Stimulated activated CD8-positive, alpha-beta memory T cell treated with anti-CD3 and anti-CD28 coated beads, Interleukin-2, amount 100 ng/mL, for 48 hours (primary cell): ENCODE data around the gene MCM5.

ENCODE experiments used
- DNase-seq, 2 donors: peaks; one replicate each; pipeline ENCODE4 v3.0.0-alpha.2; 2020; ENCODE audit warnings: low read depth in 2 of 2

Gene MCM5

GRCh38 chr22:35403356-35403755, 3.4 kb downstream of the MCM5 start:
- no peak for DNase-seq

GRCh38 chr22:35404176-35404575, 4.2 kb downstream of the MCM5 start:
- no peak for DNase-seq

GRCh38 chr22:35406443-35406842, 6.5 kb downstream of the MCM5 start:
- no peak for DNase-seq

GRCh38 chr22:35407362-35407761, 7.4 kb downstream of the MCM5 start:
- no peak for DNase-seq

GRCh38 chr22:35409783-35410662, 10.1 kb downstream of the MCM5 start:
- peak in 1 of 2 donors; percentile 8 for DNase-seq

- no peak for DNase-seq
These were observed 10.7 kb downstream of the MCM5 start for GRCh38 chr22:35410663-35411034.

GRCh38 chr22:35411102-35411501, 11.2 kb downstream of the MCM5 start:
- no peak for DNase-seq

- DNase-seq = no peak
These were observed 13.7 kb downstream of the MCM5 start for GRCh38 chr22:35413624-35414023.

GRCh38 chr22:35417606-35418005, 17.7 kb downstream of the MCM5 start:
- no peak for DNase-seq

GRCh38 chr22:35418088-35418487, 18.1 kb downstream of the MCM5 start:
- DNase-seq = no peak

- no peak for DNase-seq
These were observed 18.8 kb downstream of the MCM5 start for GRCh38 chr22:35418731-35419130.

GRCh38 chr22:35419756-35420155, 19.8 kb downstream of the MCM5 start:
- no peak for DNase-seq

- DNase-seq = no peak
These were observed 21.2 kb downstream of the MCM5 start for GRCh38 chr22:35421121-35421520.

- no peak for DNase-seq
These were observed 22.2 kb downstream of the MCM5 start for GRCh38 chr22:35422145-35422544.

GRCh38 chr22:35422936-35423335, 23.0 kb downstream of the MCM5 start:
- no peak for DNase-seq

- DNase-seq = no peak
These were observed 24.1 kb downstream of the MCM5 start for GRCh38 chr22:35424081-35424480.

- DNase-seq = no peak
These were observed 24.8 kb downstream of the MCM5 start for GRCh38 chr22:35424761-35425160.

GRCh38 chr22:35425546-35425945, 25.6 kb downstream of the MCM5 start:
- no peak for DNase-seq

GRCh38 chr22:35425971-35426800, 26.2 kb downstream of the MCM5 start:
- DNase-seq = no peak

GRCh38 chr22:35426801-35427140, 26.8 kb downstream of the MCM5 start:
- no peak for DNase-seq

GRCh38 chr22:35430897-35431322, 31.0 kb downstream of the MCM5 start:
- peak; percentile 51 to 62 for DNase-seq

GRCh38 chr22:35431483-35432227, 31.7 kb downstream of the MCM5 start:
- DNase-seq = no peak
